ENCODE data around the gene OLIG1. TPM values are rescaled to one million over a fixed set of nuclear protein-coding genes. Genes with fewer than 3 reads are reported as not detected.
A peak's percentile ranks its signal among the peaks of the same experiment; 100 is the strongest.

OLIG1 gene
- total RNA-seq, 3 donors from 2014 or later = not detected

GRCh38 chr21:33022828-33023573, 46.9 kb upstream of the OLIG1 start:
- Histone ChIP-seq H3K9me3 (no peaks in the 10 kb centered on the region), H3K4me3 (peak overlapping the region in 2 of 3 donors; percentile 3 to 35), H3K36me3 (no peaks in the 10 kb centered on the region), H3K4me1 (peaks cover 0 to 5% of the 10 kb centered on the region in 2 donors), H3K27ac (no peak overlapping the region), H3K27me3 (peaks cover 6 to 100% of the 10 kb centered on the region in 2 donors)
- no peak for DNase-seq (ENCODE audit: low spot score in 2 of 2)
- TF ChIP-seq CTCF (IDR thresholded peaks at IDR 0.05) = no peak
- TF ChIP-seq POLR2A (IDR thresholded peaks at IDR 0.05) = no peak
- no peak for TF ChIP-seq POLR2AphosphoS5 (IDR thresholded peaks at IDR 0.05)
- intact Hi-C loops (cut with DNase I; ENCODE audit: low total_unique reads) = loop anchor here (5.0 kb wide), 1 partner anchor 584 kb away; no protein-coding TSS in a partner anchor

- intact Hi-C loops (cut with DNase I; ENCODE audit: low total_unique reads) = loop anchor here (5.0 kb wide), 1 partner anchor 584 kb away; no protein-coding TSS in a partner anchor
- Histone ChIP-seq H3K27ac (no peak overlapping the region), H3K9me3 (no peaks in the 10 kb centered on the region), H3K36me3 (no peaks in the 10 kb centered on the region), H3K4me1 (peaks cover 0 to 5% of the 10 kb centered on the region in 2 donors), H3K4me3 (peak overlapping the region in 1 of 3 donors; percentile 35), H3K27me3 (peaks cover 6 to 100% of the 10 kb centered on the region in 2 donors)
- no peak for DNase-seq (ENCODE audit: low spot score in 2 of 2)
- no peak for TF ChIP-seq POLR2A (IDR thresholded peaks at IDR 0.05)
- no peak for TF ChIP-seq CTCF (IDR thresholded peaks at IDR 0.05)
Observed at GRCh38 chr21:33023574-33024200, 46.3 kb upstream of the OLIG1 start.

GRCh38 chr21:33024201-33025103, 45.5 kb upstream of the OLIG1 start:
- Histone ChIP-seq H3K4me1 (peaks cover 0 to 5% of the 10 kb centered on the region in 2 donors), H3K4me3 (no peak overlapping the region), H3K9me3 (no peaks in the 10 kb centered on the region), H3K36me3 (no peaks in the 10 kb centered on the region), H3K27ac (no peak overlapping the region), H3K27me3 (peaks cover 8 to 98% of the 10 kb centered on the region in 2 donors)
- DNase-seq (ENCODE audit: low spot score in 2 of 2) = no peak
- TF ChIP-seq POLR2A (IDR thresholded peaks at IDR 0.05) (no peak), POLR2AphosphoS5 (IDR thresholded peaks at IDR 0.05) (no peak), CTCF (IDR thresholded peaks at IDR 0.05) (no peak)
- intact Hi-C loops (cut with DNase I; ENCODE audit: low total_unique reads) = loop anchor here (5.0 kb wide), 1 partner anchor 583 kb away; no protein-coding TSS in a partner anchor

- TF ChIP-seq POLR2AphosphoS5 (IDR thresholded peaks at IDR 0.05) = no peak
- TF ChIP-seq CTCF (IDR thresholded peaks at IDR 0.05) = no peak
- no peak for TF ChIP-seq POLR2A (IDR thresholded peaks at IDR 0.05)
- Histone ChIP-seq H3K4me1 (peaks cover 0 to 5% of the 10 kb centered on the region in 2 donors), H3K36me3 (no peaks in the 10 kb centered on the region), H3K27me3 (peaks cover 7 to 98% of the 10 kb centered on the region in 2 donors), H3K4me3 (no peak overlapping the region), H3K9me3 (no peaks in the 10 kb centered on the region), H3K27ac (no peak overlapping the region)
- intact Hi-C loops (cut with DNase I; ENCODE audit: low total_unique reads) = no loop called here
- DNase-seq (ENCODE audit: low spot score in 2 of 2) = no peak
Observed at GRCh38 chr21:33025106-33025488, 44.8 kb upstream of the OLIG1 start.
